HTR-8/SVneo (cell line): Measurements from ENCODE around the gene KRTAP1-5.
"Not testable (repeated sequence)": the region's sequence is repeated elsewhere in the genome, so short reads cannot be mapped to it uniquely, and the experiment has no call there.

Source experiments
- DNase-seq: peaks from one replicate; pipeline ENCODE4 v3.0.0; 2011; ENCODE audit warnings: low spot score, mixed read lengths; ENCODE audit not compliant: insufficient read length
- FAIRE-seq: peaks from 2 replicates; lab custom pipeline; 2011; peaks lifted over from hg19 to GRCh38; lab: Jason Lieb, UNC

The KRTAP1-5 gene

DNA sequence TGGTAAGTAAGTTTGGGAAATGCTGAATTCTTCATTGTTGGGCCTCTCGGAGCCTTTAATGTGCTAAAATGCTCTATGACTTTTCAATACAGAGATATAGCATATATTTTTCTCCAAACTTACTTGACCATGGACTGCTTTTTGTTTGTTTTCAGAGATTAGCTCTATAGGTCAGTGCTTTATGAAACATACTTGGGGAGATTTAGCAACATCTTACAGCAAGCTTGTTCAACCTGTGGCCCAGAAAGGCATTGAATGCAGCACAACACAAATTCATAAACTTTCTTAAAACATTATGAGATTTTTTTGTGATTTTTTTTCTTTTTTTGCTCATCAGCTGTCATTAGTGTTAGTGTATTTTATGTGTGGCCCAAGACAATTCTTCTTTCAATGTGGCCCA is 17.1 kb downstream of the KRTAP1-5 start:
- FAIRE-seq = no peak
- DNase-seq = no peak

- DNase-seq (no peak), FAIRE-seq (no peak)
Measured at GRCh38 chr17:41009301-41009760, 17.7 kb downstream of the KRTAP1-5 start.

DNA sequence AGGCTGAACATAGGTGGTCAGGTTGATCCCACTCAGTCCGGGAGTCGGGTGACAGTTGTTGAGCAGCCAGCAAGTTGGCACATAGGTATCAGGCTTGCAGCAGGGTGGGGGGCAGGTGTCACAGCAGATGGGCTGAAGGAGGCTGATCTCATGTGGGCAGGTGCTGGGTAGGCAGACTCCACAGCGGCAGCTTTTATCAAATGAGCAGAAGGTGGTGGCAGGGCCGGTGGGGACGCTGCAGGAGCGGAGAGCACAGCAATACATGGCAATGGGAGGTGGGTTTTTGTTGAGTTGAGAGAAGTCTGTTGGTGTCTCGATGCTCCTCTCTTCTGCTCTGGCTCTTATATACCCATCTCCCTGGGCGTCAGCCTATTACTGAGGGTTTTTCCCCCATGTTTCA is 18.2 kb downstream of the KRTAP1-5 start, which contains the start of gene KRTAP3-1:
Gene KRTAP3-1, minus strand, starts transcription at position 318 of the 400 bp plus-strand sequence. Its CDS starts 54 bp downstream, at position 264.
- FAIRE-seq (peak; percentile 89), DNase-seq (no peak)

DNA sequence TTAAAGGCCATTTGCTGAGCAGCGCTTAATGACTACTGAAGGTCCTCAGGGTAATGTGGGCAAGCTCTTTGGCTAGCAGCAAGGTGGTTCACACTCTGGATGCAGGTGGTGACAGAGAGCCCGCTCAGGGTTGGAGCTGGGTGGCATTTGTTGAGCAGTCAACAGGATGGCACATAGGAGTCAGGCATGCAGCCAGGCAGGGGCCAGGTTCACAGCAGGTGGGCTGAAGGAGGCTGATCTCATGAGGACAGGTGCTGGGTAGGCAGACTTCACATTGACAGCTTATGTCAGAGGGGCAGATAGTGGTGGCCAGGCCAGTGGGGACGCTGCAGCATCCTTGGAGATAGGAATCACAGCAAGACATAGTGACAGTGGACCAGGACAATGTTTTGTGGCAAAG is 22.6 kb downstream of the KRTAP1-5 start:
- FAIRE-seq (peak; percentile 4), DNase-seq (no peak)

- no peak for DNase-seq
- FAIRE-seq = no peak
Measured at GRCh38 chr17:41003926-41004325, 23.1 kb downstream of the KRTAP1-5 start.

DNA sequence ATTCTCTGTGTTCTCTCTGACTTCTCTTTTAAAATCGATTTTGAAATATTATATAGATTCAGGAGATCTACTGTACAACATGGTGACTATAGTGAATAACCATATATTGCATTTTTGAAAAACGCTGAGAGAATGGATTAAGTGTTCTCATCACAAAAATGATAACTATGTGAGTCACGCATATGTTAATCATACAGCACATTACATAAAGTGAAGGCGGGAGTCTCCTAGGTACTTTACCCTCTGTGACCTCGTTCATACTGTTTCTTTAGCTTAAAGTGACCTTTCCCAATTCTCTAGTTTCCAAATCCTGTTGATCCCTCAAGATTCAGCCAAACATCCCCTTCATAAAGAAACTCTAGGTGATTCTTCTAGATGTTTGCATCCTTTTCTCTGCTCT is 24.2 kb downstream of the KRTAP1-5 start:
- DNase-seq (no peak), FAIRE-seq (peak; percentile 31)

GRCh38 chr17:41001795-41002194 is 25.2 kb downstream of the KRTAP1-5 start:
- FAIRE-seq = peak; percentile 69
- DNase-seq = no peak

- DNase-seq = not testable (repeated sequence)
- FAIRE-seq = peak; percentile 89
Measured at GRCh38 chr17:40999563-40999962, 27.4 kb downstream of the KRTAP1-5 start, which contains the start of gene KRTAP3-2. Gene KRTAP3-2 (minus strand): TSS chr17:40999906. CDS start chr17:40999853, 53 bp downstream.

GRCh38 chr17:40997361-40997760 is 29.6 kb downstream of the KRTAP1-5 start:
- FAIRE-seq (no peak), DNase-seq (no peak)

- FAIRE-seq (no peak), DNase-seq (no peak)
Measured at GRCh38 chr17:40996829-40997228, 30.2 kb downstream of the KRTAP1-5 start.

DNA sequence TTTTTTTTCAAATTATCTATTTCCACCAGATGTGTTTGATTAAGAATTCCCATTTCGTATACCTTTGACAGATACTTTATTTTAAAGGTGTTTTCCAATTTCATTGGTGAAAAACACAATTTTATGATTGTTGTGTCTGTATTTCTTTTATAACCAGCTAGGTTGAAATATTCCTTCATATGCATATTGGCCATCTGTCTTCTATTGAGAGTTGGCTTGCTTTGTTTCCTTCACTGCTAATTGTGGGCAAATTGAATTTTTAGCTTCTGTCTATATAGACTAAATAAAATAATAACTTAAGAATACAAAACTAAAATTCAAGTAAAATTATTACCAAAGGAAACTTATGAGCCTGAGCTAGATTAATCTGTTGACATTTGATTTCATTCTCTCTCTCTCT is 31.9 kb downstream of the KRTAP1-5 start:
- DNase-seq (no peak), FAIRE-seq (no peak)

DNA sequence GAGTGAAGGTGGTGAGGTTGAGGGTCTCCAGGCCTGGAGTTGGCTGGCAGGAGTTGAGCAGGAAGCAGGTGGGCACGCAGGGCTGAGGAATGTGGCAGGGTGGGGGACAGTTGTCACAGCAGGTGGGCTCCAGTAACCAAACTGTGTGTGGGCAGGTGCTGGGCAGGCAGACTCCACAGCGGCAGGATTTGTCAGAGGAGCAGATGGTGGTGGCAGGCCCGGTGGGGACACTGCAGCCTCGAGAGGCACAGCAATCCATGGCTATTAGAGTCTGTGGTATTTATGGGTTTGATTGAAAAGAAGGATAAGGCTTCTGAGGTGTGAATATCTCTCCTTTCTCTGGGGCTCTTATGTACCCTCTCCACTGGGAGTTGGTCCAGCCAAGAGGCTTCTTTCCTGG is 33.2 kb downstream of the KRTAP1-5 start, which contains the start of gene KRTAP3-3:
Gene KRTAP3-3, minus strand, starts transcription at position 326 of the 400 bp plus-strand sequence. Its CDS starts 67 bp downstream, at position 259.
- peak; percentile 92 for FAIRE-seq
- no peak for DNase-seq

DNA sequence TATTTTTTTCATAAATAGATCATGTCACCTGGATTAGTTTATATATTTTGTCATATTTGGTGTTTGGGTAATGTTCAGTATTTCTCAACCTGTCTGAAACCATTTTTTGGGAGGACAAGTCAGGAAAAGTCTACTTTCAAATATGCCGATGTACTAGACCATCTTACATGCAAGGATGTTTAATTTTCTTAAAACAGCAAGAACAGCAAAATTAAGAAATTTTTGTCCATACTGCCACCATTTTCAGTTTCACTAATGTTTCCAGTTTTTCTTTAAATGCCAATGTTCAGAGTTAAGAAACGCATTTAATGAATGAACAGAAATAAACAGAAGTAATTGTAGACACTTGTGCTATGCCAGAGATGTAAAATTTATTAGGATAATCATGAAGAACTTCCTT is 33.9 kb downstream of the KRTAP1-5 start:
- DNase-seq (no peak), FAIRE-seq (no peak)

DNA sequence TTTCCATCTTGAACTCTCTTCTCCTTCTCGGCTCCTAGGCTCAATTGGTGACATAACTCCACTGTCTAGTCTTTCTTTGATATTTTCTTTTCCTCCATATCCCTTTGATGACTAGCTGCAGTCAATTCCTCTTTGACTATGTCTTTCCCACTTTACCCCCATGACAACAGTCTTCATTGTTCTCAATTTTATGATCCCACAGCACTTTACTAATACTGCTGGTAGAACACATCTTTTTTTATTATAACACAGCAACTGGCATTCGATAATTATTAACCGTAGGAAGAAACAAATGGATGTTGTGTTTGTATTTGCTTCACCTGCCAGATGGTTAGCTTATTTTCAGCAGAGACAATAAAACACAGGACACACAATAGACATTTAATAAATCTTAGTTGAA is 34.3 kb downstream of the KRTAP1-5 start:
- no peak for DNase-seq
- FAIRE-seq = no peak

DNA sequence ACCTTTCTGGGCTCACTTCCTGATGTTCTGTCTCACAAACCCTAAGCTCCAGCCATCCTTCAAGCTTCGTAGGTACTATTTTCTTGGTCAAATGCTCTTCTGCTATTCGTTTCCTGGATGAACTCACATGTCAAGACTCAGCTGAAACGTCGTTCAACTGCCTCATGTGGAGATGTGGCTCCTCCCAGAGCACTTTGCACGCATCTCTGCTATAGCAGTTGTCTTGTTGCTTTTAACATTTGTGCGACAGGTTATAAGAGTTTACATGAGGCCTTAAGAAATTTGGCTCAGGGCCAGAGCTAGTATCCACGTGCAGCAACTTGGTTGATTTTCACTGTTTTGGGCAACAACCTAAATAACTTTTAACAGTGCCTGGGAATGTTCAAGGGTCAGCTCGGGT is 40.1 kb downstream of the KRTAP1-5 start:
- FAIRE-seq (peak; percentile 69), DNase-seq (no peak)

DNA sequence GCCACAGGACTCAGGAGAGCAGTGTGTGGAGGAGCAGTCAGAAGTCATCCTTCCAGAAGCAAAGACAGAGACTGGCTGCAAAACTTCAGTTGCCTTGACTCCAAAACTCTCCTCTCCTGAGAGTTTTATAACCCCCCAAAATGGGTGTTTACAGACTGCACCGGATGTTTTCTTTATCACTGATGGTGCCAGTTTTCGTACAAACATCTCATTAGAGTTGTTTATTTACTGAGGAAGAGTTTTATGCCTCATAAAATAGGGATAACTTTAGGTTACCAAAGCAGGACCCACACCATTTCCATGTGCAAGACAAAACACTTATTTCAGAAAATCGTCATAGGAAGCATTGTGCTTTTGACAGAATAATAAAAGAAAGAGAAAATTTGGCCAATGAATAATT is 42.8 kb downstream of the KRTAP1-5 start, which contains the start of gene KRT40:
Gene KRT40, minus strand, starts transcription at position 101 of the 400 bp plus-strand sequence. Its CDS starts 53 bp downstream, at position 48.
- DNase-seq (no peak), FAIRE-seq (no peak)

DNA sequence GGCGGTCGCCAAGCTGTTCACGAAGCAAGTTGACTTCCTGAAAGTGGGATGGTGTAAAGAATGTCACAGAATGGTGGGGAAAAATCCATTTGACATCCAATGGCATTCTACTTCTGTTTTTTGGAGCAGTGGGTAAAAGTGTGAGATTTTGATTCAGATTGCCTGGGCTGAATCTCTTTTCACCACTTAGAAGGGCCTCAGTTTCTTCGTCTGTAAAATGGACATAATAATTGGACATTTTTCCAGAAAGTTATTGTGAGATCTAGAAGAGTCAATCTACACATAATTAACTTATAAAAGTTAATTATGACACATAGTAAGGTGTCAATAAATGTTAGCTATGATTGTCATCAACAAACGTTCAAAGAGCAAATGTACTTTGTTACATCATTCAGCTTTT is 45.9 kb downstream of the KRTAP1-5 start:
- no peak for FAIRE-seq
- DNase-seq = no peak

DNA sequence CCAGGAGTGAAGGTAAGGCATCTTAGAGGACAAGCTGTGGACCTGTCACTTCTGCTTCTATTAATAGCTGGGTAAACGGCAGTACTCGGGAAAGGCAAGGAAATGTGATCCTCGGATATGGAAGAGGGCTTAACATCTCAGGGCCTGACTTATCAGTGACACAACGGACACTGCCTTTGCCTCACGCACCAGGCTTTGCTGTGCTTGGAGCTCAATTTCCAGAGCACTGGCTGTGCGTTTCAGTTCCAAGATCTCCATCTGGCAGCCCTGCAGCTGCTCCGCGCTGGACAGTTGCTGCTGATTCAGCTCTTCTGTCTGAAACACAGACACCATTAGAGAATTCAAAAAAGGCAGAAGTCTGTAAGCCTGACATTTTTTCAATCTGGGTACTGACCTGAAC is 46.4 kb downstream of the KRTAP1-5 start:
- FAIRE-seq = peak; percentile 33
- no peak for DNase-seq

- FAIRE-seq = peak; percentile 80
- no peak for DNase-seq
Measured at GRCh38 chr17:40980117-40980516, 46.9 kb downstream of the KRTAP1-5 start.

- no peak for FAIRE-seq
- no peak for DNase-seq
Measured at GRCh38 chr17:40978575-40979151, 48.3 kb downstream of the KRTAP1-5 start.
